Measurements from ENCODE around the gene HMGN3. TPM values are rescaled to one million over a fixed set of nuclear protein-coding genes. Genes with fewer than 3 reads are reported as not detected.
"Not testable (repeated sequence)": the region's sequence is repeated elsewhere in the genome, so short reads cannot be mapped to it uniquely, and the experiment has no call there.

HMGN3 gene
- total RNA-seq: 44.6 TPM

GRCh38 chr6:79234150-79235022 is at the start of gene HMGN3:
Gene HMGN3, minus strand, starts transcription at chr6:79234682.
- peak; percentile 97 for DNase-seq

- DNase-seq: no peak
Observed at GRCh38 chr6:79280756-79281155, 46.3 kb upstream of the HMGN3 start.

GRCh38 chr6:79277109-79277508 is 42.6 kb upstream of the HMGN3 start:
- DNase-seq: no peak

- DNase-seq: no peak
Observed at GRCh38 chr6:79269877-79270276, 35.4 kb upstream of the HMGN3 start.

- no peak for DNase-seq
Observed at GRCh38 chr6:79267128-79267527, 32.6 kb upstream of the HMGN3 start.

- DNase-seq: no peak
Observed at GRCh38 chr6:79266051-79266450, 31.6 kb upstream of the HMGN3 start.

- no peak for DNase-seq
Observed at GRCh38 chr6:79263359-79263758, 28.9 kb upstream of the HMGN3 start.

GRCh38 chr6:79261666-79262065 is 27.2 kb upstream of the HMGN3 start:
- no peak for DNase-seq

- no peak for DNase-seq
Observed at GRCh38 chr6:79260772-79261171, 26.3 kb upstream of the HMGN3 start.

- no peak for DNase-seq
Observed at GRCh38 chr6:79257381-79258205, 23.1 kb upstream of the HMGN3 start.

GRCh38 chr6:79256770-79257169 is 22.3 kb upstream of the HMGN3 start:
- not testable (repeated sequence) for DNase-seq

GRCh38 chr6:79255086-79255485 is 20.6 kb upstream of the HMGN3 start:
- DNase-seq: not testable (repeated sequence)

GRCh38 chr6:79250559-79250958 is 16.1 kb upstream of the HMGN3 start:
- DNase-seq: no peak

GRCh38 chr6:79250107-79250514 is 15.6 kb upstream of the HMGN3 start:
- no peak for DNase-seq

GRCh38 chr6:79249136-79249535 is 14.7 kb upstream of the HMGN3 start:
- DNase-seq: no peak

GRCh38 chr6:79246891-79247290 is 12.4 kb upstream of the HMGN3 start:
- DNase-seq: no peak

- no peak for DNase-seq
Observed at GRCh38 chr6:79241228-79241627, 6.7 kb upstream of the HMGN3 start.

GRCh38 chr6:79240509-79240908 is 6.0 kb upstream of the HMGN3 start:
- no peak for DNase-seq

GRCh38 chr6:79239536-79240168 is 5.2 kb upstream of the HMGN3 start:
- DNase-seq: no peak

- DNase-seq: no peak
Observed at GRCh38 chr6:79238919-79239318, 4.4 kb upstream of the HMGN3 start.

GRCh38 chr6:79236711-79237110 is 2.2 kb upstream of the HMGN3 start:
- DNase-seq: no peak

GRCh38 chr6:79233611-79234149 is 802 bp downstream of the HMGN3 start:
- DNase-seq: peak; percentile 78
